Stimulated activated CD4-positive, alpha-beta T cell treated with anti-CD3 and anti-CD28 coated beads, Interleukin-12 subunit alpha, Interleukin-12 subunit beta, amount 100 ng/mL, for 24 hours (primary cell): ENCODE measurements around the gene CTRB2.

Experiments
- DNase-seq, 2 experiments: peaks; one replicate each; pipeline ENCODE4 v3.0.0-alpha.2; 2020; ENCODE audit warnings: low read depth in 2 of 2

Gene CTRB2

DNA sequence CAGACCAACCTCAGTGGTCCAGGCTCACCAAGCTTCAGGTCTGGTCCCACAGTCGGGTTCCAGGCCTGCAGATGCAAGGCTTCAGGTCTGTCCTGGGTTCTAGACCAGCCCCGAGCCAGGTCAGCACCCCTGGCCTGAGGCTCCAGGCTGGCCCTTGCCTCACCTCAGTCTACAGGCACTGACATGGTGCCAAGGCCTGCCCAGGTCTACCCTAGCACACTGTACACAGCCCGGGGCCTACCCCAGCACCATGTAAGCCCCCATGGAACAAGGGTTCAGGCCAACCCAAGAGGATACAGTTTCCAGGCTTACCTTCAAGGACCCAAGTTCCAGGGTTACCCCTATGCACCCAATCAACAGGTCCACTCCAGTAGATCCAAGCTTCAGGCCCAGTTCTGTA lies 31.9 kb downstream of the CTRB2 start:
- DNase-seq, result no peak

DNA sequence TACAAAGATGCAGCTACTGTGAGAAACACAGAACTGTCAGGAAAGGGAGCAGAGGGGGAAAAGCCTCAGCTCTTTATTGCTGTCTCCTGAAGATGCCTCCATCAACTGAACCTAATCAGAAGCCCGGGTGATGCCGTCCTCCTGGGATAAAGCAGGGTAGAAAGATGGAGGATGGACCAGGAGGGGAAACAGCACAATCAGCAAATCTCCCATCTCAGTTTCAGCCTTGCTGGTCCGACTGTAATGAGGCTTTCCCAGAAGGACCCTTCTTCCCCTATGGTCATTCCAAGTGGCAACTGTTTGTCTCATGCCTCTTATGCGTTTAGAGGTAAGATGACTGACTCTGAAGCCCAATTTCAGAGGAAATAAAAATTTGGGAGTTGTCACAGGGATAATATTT lies 34.4 kb downstream of the CTRB2 start:
- no peak for DNase-seq

DNA sequence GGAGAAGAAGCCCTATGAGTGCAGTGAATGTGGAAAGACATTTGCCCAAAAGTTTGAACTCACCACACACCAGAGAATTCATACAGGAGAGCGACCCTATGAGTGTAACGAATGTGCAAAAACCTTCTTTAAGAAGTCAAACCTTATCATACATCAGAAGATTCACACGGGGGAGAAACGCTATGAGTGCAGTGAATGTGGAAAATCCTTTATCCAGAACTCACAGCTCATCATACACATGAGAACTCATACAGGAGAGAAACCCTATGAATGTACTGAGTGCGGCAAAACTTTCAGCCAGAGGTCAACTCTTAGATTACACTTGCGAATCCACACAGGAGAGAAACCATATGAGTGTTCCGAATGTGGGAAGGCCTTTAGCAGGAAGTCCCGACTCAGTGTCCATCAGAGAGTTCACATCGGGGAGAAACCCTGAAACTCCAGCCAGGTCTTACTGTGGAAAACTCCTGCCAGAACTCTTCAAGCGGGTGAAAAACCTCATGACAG lies 37.0 kb downstream of the CTRB2 start:
- no peak for DNase-seq

DNA sequence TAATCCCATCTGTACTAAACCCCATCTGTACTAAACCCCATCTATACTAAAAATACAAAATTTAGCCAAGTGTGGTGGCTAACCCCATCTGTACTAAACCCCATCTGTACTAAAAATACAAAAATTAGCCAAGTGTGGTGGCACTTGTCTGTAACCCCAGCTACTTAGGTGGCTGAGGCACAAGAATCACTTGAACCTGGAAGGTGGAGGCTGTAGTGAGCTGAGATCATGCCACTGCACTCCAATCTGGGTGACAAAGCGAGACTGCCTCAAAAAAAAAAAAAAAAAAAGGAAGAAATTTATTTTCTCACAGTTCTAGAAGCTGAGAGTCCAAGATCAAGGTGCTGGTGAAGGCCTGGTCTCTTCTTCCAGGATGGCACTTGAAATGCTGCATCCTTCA lies 46.6 kb downstream of the CTRB2 start:
- no peak for DNase-seq
